ENCODE measurements around the gene NF1.
"Not testable (repeated sequence)": the region's sequence is repeated elsewhere in the genome, so short reads cannot be mapped to it uniquely, and the experiment has no call there.

Gene NF1

DNA sequence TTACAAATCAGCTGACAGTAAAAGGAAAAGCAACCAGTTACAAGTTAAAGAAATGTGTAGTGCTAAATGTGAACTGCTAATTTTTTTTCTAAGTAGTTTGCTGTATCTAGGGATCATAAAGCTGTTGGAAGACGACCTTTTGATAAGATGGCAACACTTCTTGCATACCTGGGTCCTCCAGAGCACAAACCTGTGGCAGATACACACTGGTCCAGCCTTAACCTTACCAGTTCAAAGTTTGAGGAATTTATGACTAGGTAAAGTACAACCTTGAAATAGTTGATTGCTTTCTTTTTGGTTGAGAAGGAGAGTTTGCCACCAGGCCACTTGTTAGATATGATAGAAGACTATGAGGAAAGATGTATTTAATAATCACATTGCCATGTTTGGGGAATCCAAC lies 166.8 kb downstream of the NF1 start:
- no peak for DNase-seq

- not testable (repeated sequence) for DNase-seq
Observed at GRCh38 chr17:31262923-31263322, 168.1 kb downstream of the NF1 start.

DNA sequence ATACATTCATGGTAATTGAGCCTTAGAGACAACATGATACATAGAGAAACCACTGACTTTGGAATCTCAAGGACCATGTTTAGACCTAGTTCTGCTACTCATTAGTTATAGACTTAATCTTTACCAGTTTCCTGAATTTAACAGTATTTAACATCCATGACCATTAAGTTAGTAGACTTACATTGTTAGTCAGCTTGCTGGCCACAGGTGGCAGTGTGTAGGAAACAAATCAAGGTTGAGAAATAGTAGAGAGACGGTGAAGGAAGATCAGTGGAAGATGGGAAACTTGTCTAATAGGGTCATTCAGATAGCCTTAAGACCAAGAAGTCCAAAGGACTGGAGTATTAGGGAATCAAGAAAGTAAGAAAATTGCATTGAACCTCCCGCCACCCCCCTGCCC lies 171.3 kb downstream of the NF1 start:
- no peak for DNase-seq

- no peak for DNase-seq
Observed at GRCh38 chr17:31269036-31269577, 174.3 kb downstream of the NF1 start.

DNA sequence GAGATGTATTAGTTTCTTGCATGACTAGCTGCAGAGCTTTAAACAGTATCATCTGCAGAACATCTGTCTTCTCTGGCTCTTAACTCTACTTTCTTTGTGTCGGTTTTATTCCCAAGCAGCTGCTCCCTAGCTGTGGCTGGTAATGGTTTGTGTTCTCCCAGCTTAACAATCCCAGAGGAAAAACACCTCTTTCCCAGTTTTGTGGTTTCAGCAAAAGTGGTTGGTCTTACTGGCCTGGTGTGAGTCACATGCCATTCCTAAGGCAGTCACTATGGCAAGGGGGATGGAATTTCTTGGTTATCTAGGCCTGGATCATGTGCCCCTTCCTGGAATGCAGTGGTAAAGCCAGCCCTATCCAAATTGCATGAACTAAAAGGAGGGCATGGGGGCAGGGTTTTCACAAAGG lies 174.8 kb downstream of the NF1 start:
- no peak for DNase-seq

DNA sequence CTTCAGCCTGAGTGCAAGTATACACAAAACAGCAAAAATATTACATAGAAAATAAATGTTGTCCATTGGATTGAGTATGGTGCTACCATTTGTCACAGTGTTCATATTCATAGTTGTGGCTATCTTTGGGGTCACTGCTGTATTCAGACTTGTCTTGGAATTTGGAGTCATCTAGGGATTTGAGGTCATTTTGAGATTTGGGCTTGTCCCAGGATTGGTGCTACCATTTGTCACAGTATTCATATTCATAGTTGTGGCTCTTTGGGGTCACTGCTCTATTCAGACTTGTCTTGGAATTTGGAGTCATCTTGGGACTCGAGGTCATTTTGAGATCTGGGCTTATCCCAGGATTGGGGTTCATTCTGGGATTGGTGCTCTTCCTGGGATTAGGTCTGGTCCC lies 177.5 kb downstream of the NF1 start:
- DNase-seq: no peak

- no peak for DNase-seq
Observed at GRCh38 chr17:31272803-31273202, 178.0 kb downstream of the NF1 start.

DNA sequence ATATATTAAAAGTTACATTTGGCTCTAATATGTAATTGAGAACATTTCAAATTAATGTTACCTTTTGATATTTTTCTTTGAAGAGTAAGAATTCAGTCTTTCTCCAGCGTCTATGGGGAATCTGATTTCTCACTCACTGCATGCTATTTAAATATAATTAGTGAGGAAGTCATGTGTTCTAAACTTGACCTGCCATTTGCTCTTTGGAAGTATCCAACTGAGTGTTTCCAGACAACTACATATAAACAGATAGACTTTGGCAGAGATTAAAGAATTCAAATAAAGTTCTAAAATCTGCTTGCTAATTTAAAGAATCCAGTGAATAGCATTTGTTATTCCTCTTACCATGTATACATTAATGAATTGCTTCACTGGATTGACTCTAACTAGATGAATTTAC lies 178.7 kb downstream of the NF1 start:
- no peak for DNase-seq

- no peak for DNase-seq
Observed at GRCh38 chr17:31274252-31274651, 179.5 kb downstream of the NF1 start.

- DNase-seq: no peak
Observed at GRCh38 chr17:31275116-31275515, 180.3 kb downstream of the NF1 start.

GRCh38 chr17:31279401-31279800 lies 184.6 kb downstream of the NF1 start:
- DNase-seq: no peak

DNA sequence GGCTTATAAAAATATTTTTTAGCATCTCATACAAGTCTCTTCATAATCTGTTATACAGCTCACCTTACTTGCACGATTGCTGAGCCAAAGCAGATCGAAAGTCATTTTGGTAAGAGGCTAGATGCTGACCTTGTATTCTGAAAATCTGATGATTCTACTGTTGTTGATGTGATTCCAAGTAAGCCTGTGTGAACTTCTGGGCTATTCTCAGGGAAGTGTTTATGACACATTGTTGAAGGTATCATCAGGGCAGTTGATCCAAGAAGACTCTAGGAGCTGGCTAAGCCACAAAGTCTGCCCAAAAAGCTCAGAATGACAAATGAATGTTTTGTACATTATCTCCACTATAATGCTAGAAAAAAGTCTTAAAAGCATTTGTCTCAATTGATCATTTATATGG lies 186.3 kb downstream of the NF1 start:
- DNase-seq: no peak

GRCh38 chr17:31283841-31284240 lies 189.1 kb downstream of the NF1 start:
- no peak for DNase-seq

GRCh38 chr17:31286587-31286986 lies 191.8 kb downstream of the NF1 start:
- no peak for DNase-seq

DNA sequence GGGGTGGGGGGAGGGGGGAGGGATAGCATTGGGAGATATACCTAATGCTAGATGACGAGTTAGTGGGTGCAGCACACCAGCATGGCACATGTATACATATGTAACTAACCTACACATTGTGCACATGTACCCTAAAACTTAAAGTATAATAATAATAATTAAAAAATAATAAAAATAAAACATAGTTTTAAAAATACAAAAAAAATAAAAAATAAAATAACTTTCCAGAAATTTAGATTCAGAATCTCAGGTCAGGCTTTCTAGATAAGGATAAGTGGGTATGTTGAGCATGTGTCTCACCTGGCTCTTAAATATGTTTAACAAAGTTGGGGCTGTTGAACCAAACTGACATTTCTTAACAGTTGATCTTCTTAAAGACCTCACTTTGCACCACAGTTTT lies 193.2 kb downstream of the NF1 start:
- DNase-seq: not testable (repeated sequence)

DNA sequence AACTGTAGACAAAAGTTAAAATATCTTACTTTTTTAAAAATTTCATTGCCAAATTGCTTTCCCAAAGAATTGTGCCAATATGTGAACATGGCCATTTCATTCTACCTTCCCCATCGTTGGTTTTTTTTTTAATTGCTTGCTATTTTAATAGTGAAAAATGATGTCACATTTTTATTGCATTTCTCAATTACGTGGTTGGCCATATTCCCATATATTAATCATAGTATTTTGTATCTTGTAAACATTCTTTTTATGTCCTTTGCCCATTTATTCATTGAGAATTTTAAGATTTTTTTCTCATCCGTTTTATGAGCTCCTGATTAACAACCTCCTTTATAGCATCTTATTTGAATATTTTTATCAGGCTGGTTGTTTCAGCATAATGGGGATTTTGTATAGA lies 195.0 kb downstream of the NF1 start:
- DNase-seq: no peak

DNA sequence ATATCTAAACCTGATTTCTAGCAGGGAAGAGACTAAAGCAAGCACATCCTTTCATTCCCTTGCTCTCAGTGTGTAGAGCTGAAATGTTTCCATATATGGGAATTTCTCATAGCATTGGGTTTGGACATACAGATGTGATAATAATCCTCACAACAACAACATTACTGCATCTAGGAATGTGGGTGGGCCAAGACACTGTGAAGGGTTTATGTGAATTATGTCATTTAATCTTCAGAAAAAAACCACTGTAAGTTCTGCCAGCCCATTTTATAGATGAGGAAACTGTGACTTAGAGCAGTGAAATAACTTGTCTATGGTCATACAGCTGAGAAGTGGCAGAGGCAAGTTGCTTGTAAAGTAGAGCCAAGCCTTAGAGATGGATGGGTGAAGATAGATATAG lies 197.0 kb downstream of the NF1 start:
- DNase-seq: no peak

GRCh38 chr17:31293581-31293980 lies 198.8 kb downstream of the NF1 start:
- DNase-seq: no peak

DNA sequence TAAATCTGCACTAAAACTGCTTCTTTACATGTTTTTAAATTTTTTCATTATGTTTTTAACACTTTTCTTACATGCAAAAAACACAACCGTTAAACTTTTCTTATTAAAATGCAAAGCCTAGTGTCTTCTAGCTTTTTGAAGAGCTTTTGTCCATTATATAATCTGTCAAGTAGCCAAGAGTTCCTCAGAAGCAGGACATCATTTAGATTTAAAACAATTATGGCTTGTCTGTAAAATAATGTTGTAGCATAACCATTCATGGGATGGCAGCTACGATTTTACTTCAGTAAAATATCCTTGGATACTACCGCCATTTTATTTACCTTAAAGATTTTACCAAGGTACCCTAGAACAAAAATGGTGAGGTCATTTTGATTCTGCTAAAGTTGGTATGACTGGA lies 199.5 kb downstream of the NF1 start:
- no peak for DNase-seq

DNA sequence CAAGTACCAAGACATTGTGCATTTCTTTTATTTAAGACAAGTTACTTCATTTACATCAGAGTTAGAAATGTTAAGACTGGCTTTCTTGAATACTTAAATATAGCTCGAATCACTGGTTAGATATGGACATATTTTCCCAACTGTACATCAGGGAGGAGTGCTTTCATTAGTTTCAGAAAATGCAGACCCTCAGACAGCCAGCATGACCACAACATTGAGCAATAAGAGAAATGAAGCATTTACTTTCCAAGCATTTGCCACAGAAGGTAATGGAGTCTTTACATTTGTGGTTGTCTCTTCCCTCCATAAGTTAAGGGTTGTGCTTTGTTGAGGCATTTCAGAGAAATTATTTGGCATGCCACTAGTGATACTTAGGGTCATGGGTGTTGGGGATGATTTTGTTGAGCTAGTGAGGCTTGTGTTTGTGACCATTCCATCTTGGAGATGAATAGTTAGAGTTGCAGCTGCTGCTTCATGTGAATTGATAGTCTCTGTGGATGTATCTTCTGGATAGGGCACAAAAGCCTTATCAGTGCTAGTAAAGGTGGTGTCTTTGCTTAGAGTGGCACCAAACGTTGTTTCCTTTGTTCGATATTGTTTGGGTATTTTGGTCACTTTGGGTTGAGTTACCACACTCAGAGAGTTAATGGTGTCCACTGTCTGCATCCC lies 200.2 kb downstream of the NF1 start:
- no peak for DNase-seq

DNA sequence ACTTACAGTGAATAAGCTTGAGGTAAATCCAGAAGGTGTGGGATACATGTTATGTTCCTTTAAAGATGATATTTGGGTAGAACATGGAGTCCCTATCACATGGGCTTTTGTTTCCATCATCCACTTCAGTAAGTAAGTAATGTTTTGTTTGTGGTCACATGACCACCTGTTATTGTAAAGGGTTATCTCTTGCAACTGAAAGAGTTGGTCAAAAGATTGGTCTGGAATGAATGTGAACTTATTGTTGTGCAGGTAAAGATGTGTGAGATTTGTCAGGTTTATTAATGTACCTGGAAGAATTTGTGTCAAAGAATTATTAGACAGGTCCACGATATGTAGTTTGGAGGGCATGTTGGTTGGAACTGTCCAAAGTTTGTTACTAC lies 200.7 kb downstream of the NF1 start:
- no peak for DNase-seq

GRCh38 chr17:31296142-31296541 lies 201.4 kb downstream of the NF1 start:
- DNase-seq: no peak

DNA sequence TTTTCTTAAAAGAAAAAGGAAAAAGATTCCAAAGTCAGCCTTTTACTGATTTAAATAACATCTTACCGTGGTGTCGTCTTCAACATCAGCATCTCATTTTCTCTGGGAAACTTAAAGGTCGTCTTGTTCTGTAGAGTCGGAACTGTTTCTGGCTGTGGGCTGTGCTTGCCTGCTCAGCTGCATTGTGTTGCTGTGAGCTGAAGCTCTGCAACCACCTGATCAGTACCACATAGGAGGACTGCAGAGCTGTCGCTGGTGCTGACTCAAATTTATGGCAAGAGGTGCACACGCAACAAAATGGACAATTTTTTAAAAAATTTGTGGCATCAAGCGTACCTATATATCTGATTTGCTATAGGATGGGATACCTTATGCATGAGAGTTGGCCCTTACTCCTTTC lies 202.3 kb downstream of the NF1 start, which contains the start of gene OMG:
TSS of gene OMG (minus strand) at position 150 of the 400 bp plus-strand sequence. CDS start 908 bp downstream, outside the sequence.
- no peak for DNase-seq

- DNase-seq: no peak
Observed at GRCh38 chr17:31299624-31300023, 204.8 kb downstream of the NF1 start.

GRCh38 chr17:31307640-31308039 lies 212.9 kb downstream of the NF1 start:
- no peak for DNase-seq
